ENCODE results near the gene KIRREL1.

Gene KIRREL1

GRCh38 chr1:158035014-158035413 lies 41.6 kb downstream of the KIRREL1 start:
- TF ChIP-seq CTCF (IDR thresholded peaks at IDR 0.05; ENCODE audit: borderline replicate concordance, control extremely low read depth, extremely low read depth, insufficient read depth, missing control alignments): no peak
- in situ Hi-C loops (cut with MboI; ENCODE audit: low sequenced_read_pairs, unreplicated experiment): no loop called here
- no peak for DNase-seq (ENCODE audit: low spot score)

- DNase-seq (ENCODE audit: low spot score): no peak
- in situ Hi-C loops (cut with MboI; ENCODE audit: low sequenced_read_pairs, unreplicated experiment): no loop called here
Observed at GRCh38 chr1:158035976-158036583, 42.6 kb downstream of the KIRREL1 start.

GRCh38 chr1:158037008-158037865 lies 43.8 kb downstream of the KIRREL1 start:
- in situ Hi-C loops (cut with MboI; ENCODE audit: low sequenced_read_pairs, unreplicated experiment): no loop called here
- TF ChIP-seq CTCF (IDR thresholded peaks at IDR 0.05; ENCODE audit: borderline replicate concordance, control extremely low read depth, extremely low read depth, insufficient read depth, missing control alignments): no peak

More at GRCh38 chr1:158035976-158036583, 42.6 kb downstream of the KIRREL1 start:
- TF ChIP-seq CTCF (IDR thresholded peaks at IDR 0.05; ENCODE audit: borderline replicate concordance, control extremely low read depth, extremely low read depth, insufficient read depth, missing control alignments): peak; percentile 35

GRCh38 chr1:158037866-158038359 lies 44.5 kb downstream of the KIRREL1 start:
- TF ChIP-seq CTCF (IDR thresholded peaks at IDR 0.05; ENCODE audit: borderline replicate concordance, control extremely low read depth, extremely low read depth, insufficient read depth, missing control alignments): no peak
- in situ Hi-C loops (cut with MboI; ENCODE audit: low sequenced_read_pairs, unreplicated experiment): no loop called here
- no peak for DNase-seq (ENCODE audit: low spot score)

More at GRCh38 chr1:158037008-158037865, 43.8 kb downstream of the KIRREL1 start:
- DNase-seq (ENCODE audit: low spot score): no peak

- in situ Hi-C loops (cut with MboI; ENCODE audit: low sequenced_read_pairs, unreplicated experiment): no loop called here
- DNase-seq (ENCODE audit: low spot score): no peak
- TF ChIP-seq CTCF (IDR thresholded peaks at IDR 0.05; ENCODE audit: borderline replicate concordance, control extremely low read depth, extremely low read depth, insufficient read depth, missing control alignments): no peak
Observed at GRCh38 chr1:158038793-158039192, 45.3 kb downstream of the KIRREL1 start.

- in situ Hi-C loops (cut with MboI; ENCODE audit: low sequenced_read_pairs, unreplicated experiment): no loop called here
- no peak for TF ChIP-seq CTCF (IDR thresholded peaks at IDR 0.05; ENCODE audit: borderline replicate concordance, control extremely low read depth, extremely low read depth, insufficient read depth, missing control alignments)
- no peak for DNase-seq (ENCODE audit: low spot score)
Observed at GRCh38 chr1:158039380-158039779, 45.9 kb downstream of the KIRREL1 start.

Data from GM13976 (cell line).